KMS-11 (cell line): Measurements from ENCODE around the gene TMEM269.

Experiments
- H2AFZ ChIP-seq: fragments of 200-600 bp; sonication (generic); 2 replicates; pipeline ENCODE4 v1.6.1; 2016; ENCODE audit warnings: antibody characterized with exemption, mixed run types, low read depth
- H3K27ac ChIP-seq: fragments of 200-600 bp; sonication (generic); 2 replicates; pipeline ENCODE4 v1.6.1; 2016; ENCODE audit warnings: mild to moderate bottlenecking, mixed run types
- H3K27me3 ChIP-seq: fragments of 200-600 bp; sonication (generic); 2 replicates; pipeline ENCODE4 v1.6.1; 2017; ENCODE audit warnings: mild to moderate bottlenecking, low read depth, mixed run types, moderate library complexity; ENCODE audit not compliant: insufficient read depth
- H3K36me3 ChIP-seq: fragments of 200-600 bp; sonication (generic); 2 replicates; pipeline ENCODE4 v1.6.1; 2017; ENCODE audit warnings: mild to moderate bottlenecking, mixed run types; ENCODE audit not compliant: insufficient read depth
- H3K4me1 ChIP-seq: fragments of 200-600 bp; sonication (generic); 2 replicates; pipeline ENCODE4 v1.6.1; 2016; ENCODE audit warnings: mild to moderate bottlenecking, low read depth, mixed run types; ENCODE audit not compliant: poor library complexity, severe bottlenecking
- H3K4me2 ChIP-seq: fragments of 200-600 bp; sonication (generic); 2 replicates; pipeline ENCODE4 v1.7.0; 2016; ENCODE audit warnings: mild to moderate bottlenecking, mixed run types
- H3K4me3 ChIP-seq: fragments of 200-600 bp; sonication (generic); IDR thresholded peaks from 2 replicates; pipeline ENCODE4 v1.6.1; 2017; ENCODE audit warnings: low read depth, low read length, mixed read lengths; ENCODE audit not compliant: insufficient read depth
- H3K79me2 ChIP-seq: fragments of 200-600 bp; sonication (generic); 2 replicates; pipeline ENCODE4 v1.6.1; 2016; ENCODE audit warnings: low read depth, mixed run types; ENCODE audit not compliant: insufficient read depth
- H3K9ac ChIP-seq: fragments of 200-600 bp; sonication (generic); 2 replicates; pipeline ENCODE4 v1.6.1; 2016; ENCODE audit warnings: mild to moderate bottlenecking, mixed run types
- H4K20me1 ChIP-seq: fragments of 200-600 bp; sonication (generic); 2 replicates; pipeline ENCODE4 v1.6.1; 2016; ENCODE audit warnings: mild to moderate bottlenecking, mixed run types; ENCODE audit not compliant: insufficient read depth
- TF ChIP-seq, protein P1 (sequence below): fragments of 200-600 bp; sonication (generic); conservative IDR thresholded peaks from 2 replicates; pipeline ENCODE4 v1.6.1; 2017; ENCODE audit warnings: low read depth, mild to moderate bottlenecking, antibody characterized with exemption, low read length, moderate library complexity, mixed read lengths

TMEM269 gene

GRCh38 chr1:42768172-42768571 is 16.6 kb upstream of the TMEM269 start:
- Histone ChIP-seq H4K20me1 (no peaks in the 10 kb centered on the region), H3K4me1 (peaks cover 21% of the 10 kb centered on the region), H3K27ac (no peak overlapping the region; the same call in 1 of the 2 replicates), H3K4me2 (peak overlapping the region; percentile 97), H3K4me3 (peak overlapping the region; percentile 40), H3K9ac (peak overlapping the region; percentile 85; the same call in 1 of the 2 replicates), H2AFZ (no peak overlapping the region), H3K79me2 (peaks cover 49% of the 10 kb centered on the region; the same call in 1 of the 2 replicates), H3K36me3 (no peaks in the 10 kb centered on the region), H3K27me3 (no peaks in the 10 kb centered on the region)
- TF ChIP-seq, protein P1, sequence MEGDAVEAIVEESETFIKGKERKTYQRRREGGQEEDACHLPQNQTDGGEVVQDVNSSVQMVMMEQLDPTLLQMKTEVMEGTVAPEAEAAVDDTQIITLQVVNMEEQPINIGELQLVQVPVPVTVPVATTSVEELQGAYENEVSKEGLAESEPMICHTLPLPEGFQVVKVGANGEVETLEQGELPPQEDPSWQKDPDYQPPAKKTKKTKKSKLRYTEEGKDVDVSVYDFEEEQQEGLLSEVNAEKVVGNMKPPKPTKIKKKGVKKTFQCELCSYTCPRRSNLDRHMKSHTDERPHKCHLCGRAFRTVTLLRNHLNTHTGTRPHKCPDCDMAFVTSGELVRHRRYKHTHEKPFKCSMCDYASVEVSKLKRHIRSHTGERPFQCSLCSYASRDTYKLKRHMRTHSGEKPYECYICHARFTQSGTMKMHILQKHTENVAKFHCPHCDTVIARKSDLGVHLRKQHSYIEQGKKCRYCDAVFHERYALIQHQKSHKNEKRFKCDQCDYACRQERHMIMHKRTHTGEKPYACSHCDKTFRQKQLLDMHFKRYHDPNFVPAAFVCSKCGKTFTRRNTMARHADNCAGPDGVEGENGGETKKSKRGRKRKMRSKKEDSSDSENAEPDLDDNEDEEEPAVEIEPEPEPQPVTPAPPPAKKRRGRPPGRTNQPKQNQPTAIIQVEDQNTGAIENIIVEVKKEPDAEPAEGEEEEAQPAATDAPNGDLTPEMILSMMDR = no peak

GRCh38 chr1:42769811-42770210 is 15.0 kb upstream of the TMEM269 start:
- TF ChIP-seq, protein P1 = no peak
- Histone ChIP-seq H3K79me2 (peaks cover 49% of the 10 kb centered on the region; the same call in 1 of the 2 replicates), H3K9ac (no peak overlapping the region)

GRCh38 chr1:42773420-42773819 is 11.4 kb upstream of the TMEM269 start:
- Histone ChIP-seq H3K79me2 (peaks cover 27% of the 10 kb centered on the region; the same call in 1 of the 2 replicates), H2AFZ (no peak overlapping the region), H3K36me3 (no peaks in the 10 kb centered on the region; the same call in 1 of the 2 replicates), H3K4me3 (no peak overlapping the region), H3K4me1 (peaks cover 3% of the 10 kb centered on the region), H3K4me2 (no peak overlapping the region), H3K27me3 (no peaks in the 10 kb centered on the region), H3K9ac (no peak overlapping the region), H4K20me1 (no peaks in the 10 kb centered on the region), H3K27ac (no peak overlapping the region)
- TF ChIP-seq, protein P1 = no peak

More at GRCh38 chr1:42769811-42770210, 15.0 kb upstream of the TMEM269 start:
- Histone ChIP-seq H3K4me1 (peaks cover 19% of the 10 kb centered on the region), H3K36me3 (no peaks in the 10 kb centered on the region), H2AFZ (no peak overlapping the region), H3K4me2 (no peak overlapping the region), H3K27me3 (no peaks in the 10 kb centered on the region), H3K4me3 (no peak overlapping the region), H3K27ac (no peak overlapping the region), H4K20me1 (no peaks in the 10 kb centered on the region)

GRCh38 chr1:42774928-42775526 is 9.8 kb upstream of the TMEM269 start:
- Histone ChIP-seq H3K4me2 (no peak overlapping the region), H3K79me2 (peaks cover 12% of the 10 kb centered on the region; the same call in 1 of the 2 replicates), H3K9ac (no peak overlapping the region), H3K27ac (no peak overlapping the region), H3K4me3 (no peak overlapping the region), H3K4me1 (peaks cover 12% of the 10 kb centered on the region), H3K36me3 (no peaks in the 10 kb centered on the region; the same call in 1 of the 2 replicates), H3K27me3 (no peaks in the 10 kb centered on the region), H2AFZ (no peak overlapping the region), H4K20me1 (no peaks in the 10 kb centered on the region)
- TF ChIP-seq, protein P1 = no peak
